Tibial nerve (tissue), 4 donors: ENCODE data around the gene UGT1A8.

Source experiments
- EP300 ChIP-seq, 2 donors: sonication (generic); formaldehyde crosslinking; IDR thresholded peaks; one replicate each; pipeline ENCODE4 v1.6.1; 2017; ENCODE audit warnings: antibody characterized with exemption in 2 of 2, mild to moderate bottlenecking in 1 of 2
- POLR2A ChIP-seq, 2 donors: fragments of 450-650 bp; IDR thresholded peaks; one replicate each; pipeline ENCODE4 v1.6.1; 2017; ENCODE audit warnings: antibody characterized with exemption in 2 of 2, mild to moderate bottlenecking in 2 of 2, moderate library complexity in 2 of 2
- TF ChIP-seq, protein P1 (sequence below), 5 experiments: fragments of 200-600 bp in 3 of 5; fragments of 450-650 bp in 2 of 5; sonication (generic) in 3 of 5; IDR thresholded peaks; one replicate each; pipeline ENCODE4 v1.5.1; 2016 to 2019; ENCODE audit warnings: antibody characterized with exemption in 5 of 5, mild to moderate bottlenecking in 3 of 5, moderate library complexity in 2 of 5

DNA sequence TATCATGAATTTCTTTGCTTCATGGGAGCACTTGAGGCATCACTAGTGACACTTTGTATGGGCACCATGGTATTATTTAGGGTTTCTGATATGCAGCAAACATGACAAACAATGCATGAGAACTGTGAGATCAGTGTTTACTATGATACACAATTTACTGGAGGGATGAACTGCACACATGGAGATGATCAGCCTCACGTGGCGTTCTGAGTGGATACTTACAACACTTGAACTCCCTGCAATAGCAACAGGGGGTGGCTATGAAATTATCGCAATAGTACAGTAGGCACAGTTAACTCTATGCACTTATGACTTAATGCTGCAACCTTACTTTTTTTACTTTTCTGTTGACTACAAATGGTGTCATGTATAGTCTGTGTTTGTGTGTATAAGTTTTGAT lies 18.5 kb upstream of the UGT1A8 start:
- TF ChIP-seq, protein P1, sequence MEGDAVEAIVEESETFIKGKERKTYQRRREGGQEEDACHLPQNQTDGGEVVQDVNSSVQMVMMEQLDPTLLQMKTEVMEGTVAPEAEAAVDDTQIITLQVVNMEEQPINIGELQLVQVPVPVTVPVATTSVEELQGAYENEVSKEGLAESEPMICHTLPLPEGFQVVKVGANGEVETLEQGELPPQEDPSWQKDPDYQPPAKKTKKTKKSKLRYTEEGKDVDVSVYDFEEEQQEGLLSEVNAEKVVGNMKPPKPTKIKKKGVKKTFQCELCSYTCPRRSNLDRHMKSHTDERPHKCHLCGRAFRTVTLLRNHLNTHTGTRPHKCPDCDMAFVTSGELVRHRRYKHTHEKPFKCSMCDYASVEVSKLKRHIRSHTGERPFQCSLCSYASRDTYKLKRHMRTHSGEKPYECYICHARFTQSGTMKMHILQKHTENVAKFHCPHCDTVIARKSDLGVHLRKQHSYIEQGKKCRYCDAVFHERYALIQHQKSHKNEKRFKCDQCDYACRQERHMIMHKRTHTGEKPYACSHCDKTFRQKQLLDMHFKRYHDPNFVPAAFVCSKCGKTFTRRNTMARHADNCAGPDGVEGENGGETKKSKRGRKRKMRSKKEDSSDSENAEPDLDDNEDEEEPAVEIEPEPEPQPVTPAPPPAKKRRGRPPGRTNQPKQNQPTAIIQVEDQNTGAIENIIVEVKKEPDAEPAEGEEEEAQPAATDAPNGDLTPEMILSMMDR (IDR thresholded peaks at IDR 0.05), result no peak
- TF ChIP-seq POLR2A (IDR thresholded peaks at IDR 0.05), result no peak
- TF ChIP-seq EP300 (IDR thresholded peaks at IDR 0.05), result no peak
